ENCODE measurements around the gene PLXNA4.

DNA sequence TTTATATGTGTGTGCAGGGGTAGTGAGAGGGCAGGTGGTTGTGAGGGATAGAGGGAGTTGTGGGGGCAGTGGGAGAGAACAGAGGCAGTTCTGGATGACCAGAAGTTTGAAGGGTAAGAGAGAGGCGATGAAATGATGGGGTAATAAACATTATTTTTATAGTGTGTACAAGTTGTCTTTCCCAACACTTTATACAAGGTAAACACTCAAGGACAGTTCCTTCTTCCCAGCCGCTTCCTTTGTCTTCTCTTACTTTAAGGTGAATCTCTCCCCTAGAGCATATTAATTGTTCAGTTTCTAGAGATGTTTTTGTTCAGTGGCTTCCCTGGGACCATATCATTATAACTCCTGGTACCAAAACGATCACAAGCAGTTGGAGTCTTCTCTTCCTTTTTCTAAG lies 475.8 kb downstream of the PLXNA4 start:
- TF ChIP-seq, protein P1, sequence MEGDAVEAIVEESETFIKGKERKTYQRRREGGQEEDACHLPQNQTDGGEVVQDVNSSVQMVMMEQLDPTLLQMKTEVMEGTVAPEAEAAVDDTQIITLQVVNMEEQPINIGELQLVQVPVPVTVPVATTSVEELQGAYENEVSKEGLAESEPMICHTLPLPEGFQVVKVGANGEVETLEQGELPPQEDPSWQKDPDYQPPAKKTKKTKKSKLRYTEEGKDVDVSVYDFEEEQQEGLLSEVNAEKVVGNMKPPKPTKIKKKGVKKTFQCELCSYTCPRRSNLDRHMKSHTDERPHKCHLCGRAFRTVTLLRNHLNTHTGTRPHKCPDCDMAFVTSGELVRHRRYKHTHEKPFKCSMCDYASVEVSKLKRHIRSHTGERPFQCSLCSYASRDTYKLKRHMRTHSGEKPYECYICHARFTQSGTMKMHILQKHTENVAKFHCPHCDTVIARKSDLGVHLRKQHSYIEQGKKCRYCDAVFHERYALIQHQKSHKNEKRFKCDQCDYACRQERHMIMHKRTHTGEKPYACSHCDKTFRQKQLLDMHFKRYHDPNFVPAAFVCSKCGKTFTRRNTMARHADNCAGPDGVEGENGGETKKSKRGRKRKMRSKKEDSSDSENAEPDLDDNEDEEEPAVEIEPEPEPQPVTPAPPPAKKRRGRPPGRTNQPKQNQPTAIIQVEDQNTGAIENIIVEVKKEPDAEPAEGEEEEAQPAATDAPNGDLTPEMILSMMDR (optimal IDR thresholded peaks at IDR 0.05 in 1 of 3, IDR thresholded peaks at IDR 0.05 in 1 of 3, conservative IDR thresholded peaks at IDR 0.05 in 1 of 3; ENCODE audit: extremely low read depth in 1 of 3, insufficient read depth in 2 of 3, low read length in 3 of 3) = no peak
- TF ChIP-seq EZH2 (IDR thresholded peaks at IDR 0.05; ENCODE audit: low read length) = no peak

Measured in keratinocyte (primary cell).